Stomach smooth muscle (tissue), 2 donors: Measurements from ENCODE around the gene EPB41L4B.

Experiments
- H3K27ac ChIP-seq: one replicate; pipeline ENCODE4 v1.7.0; 2013; ENCODE audit warnings: mild to moderate bottlenecking, low read length, inconsistent platforms
- H3K27me3 ChIP-seq, 2 donors: one replicate each; pipeline ENCODE4 v1.7.0; 2013; ENCODE audit warnings: low read length in 2 of 2; ENCODE audit not compliant: insufficient read depth in 2 of 2, control insufficient read depth in 1 of 2
- H3K36me3 ChIP-seq, 2 donors: one replicate each; pipeline ENCODE4 v1.7.0; 2013; ENCODE audit warnings: low read length in 2 of 2; ENCODE audit not compliant: control insufficient read depth in 2 of 2, insufficient read depth in 2 of 2
- H3K4me1 ChIP-seq: one replicate; pipeline ENCODE4 v1.7.0; 2013; ENCODE audit warnings: low read length; ENCODE audit not compliant: control insufficient read depth, insufficient read depth
- H3K4me3 ChIP-seq, 2 donors: one replicate each; pipeline ENCODE4 v1.7.0; 2013; ENCODE audit warnings: low read length in 2 of 2
- H3K9ac ChIP-seq, 2 donors: one replicate each; pipeline ENCODE4 v1.7.0; 2013; ENCODE audit warnings: low read length in 2 of 2, mild to moderate bottlenecking in 1 of 2
- H3K9me3 ChIP-seq, 2 donors: one replicate each; pipeline ENCODE4 v1.7.0; 2013; ENCODE audit warnings: low read length in 2 of 2; ENCODE audit not compliant: control insufficient read depth in 2 of 2
- donor health status: healthy.
- donor health status: Pancreatic carcinoma.

EPB41L4B gene

DNA sequence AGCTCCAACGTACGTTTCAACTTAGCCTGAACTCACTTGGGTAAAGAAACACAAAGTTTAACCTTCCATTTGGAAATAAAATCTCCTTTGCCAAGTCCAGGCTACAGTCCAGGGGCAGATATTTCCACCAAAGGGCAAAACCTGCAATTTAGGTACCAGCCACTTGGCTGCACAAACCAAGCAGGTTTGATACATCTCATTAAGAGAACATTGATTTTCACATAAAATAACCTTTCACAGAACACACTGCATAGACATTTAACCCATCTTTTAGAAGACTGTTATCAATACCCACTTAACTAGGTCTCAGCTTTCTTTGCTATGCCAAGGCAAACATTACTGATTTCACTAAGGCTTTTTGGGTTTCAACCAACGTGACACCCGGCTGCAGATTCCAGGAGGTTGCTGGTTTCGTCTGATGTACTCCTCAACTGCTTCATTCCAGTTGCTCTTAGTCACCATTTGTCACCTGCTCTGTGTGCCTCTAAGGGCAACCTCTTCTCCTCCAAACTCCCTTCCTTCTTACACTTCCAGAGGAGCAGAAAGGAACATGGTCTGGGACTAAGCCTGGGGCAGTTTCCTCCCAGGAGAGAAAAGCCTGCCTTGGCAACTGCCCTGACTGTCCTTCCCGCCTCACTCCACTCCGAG, 67.1 kb downstream of the EPB41L4B start:
- no peak overlapping the region for H3K4me3 ChIP-seq
- H3K36me3 ChIP-seq: no peaks in the 10 kb centered on the region
- no peak overlapping the region for H3K9ac ChIP-seq
- H3K27me3 ChIP-seq: no peaks in the 10 kb centered on the region
- H3K9me3 ChIP-seq: no peaks in the 10 kb centered on the region
- no peak overlapping the region for H3K27ac ChIP-seq
- no peaks in the 10 kb centered on the region for H3K4me1 ChIP-seq

DNA sequence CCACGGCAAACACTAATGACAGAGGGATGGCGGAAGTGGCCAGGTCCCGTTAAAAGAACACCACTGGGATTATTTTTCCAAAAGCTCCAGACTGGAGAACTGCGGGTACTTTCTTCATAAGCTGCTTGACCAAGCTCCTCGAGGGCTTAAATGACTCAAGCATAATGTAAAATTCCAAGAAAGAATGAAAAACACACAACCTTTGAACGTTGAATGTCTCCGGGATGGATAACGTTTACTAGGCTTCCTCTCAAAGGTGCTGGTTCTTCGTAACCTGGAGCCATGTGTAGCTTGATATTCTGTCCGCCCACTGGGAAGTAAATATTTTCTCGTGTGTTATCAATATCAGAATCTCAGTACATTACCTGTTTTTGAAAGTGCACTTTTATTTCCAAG, 67.6 kb downstream of the EPB41L4B start:
- Histone ChIP-seq H3K27me3 (no peaks in the 10 kb centered on the region), H3K9ac (no peak overlapping the region), H3K27ac (no peak overlapping the region)

DNA sequence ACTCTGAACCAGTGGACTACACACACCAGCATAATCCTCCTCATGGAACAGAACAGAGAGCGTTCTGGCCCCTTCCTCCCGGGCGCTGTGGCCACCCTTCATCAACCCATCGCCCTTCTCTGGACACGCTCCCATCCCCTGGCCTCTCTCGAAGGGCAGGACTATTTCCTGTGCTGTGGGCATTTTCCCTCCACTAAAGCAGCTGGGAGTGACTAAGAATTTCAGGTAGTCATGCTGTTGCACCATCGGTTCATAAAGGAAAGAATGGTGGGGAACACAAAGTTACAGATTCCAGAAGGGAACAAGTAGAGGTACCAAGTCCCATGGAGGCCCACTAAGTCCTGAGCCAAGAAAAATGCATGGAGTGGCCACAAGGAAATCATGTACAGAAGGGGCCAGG, 68.6 kb downstream of the EPB41L4B start:
- H3K9me3 ChIP-seq: no peaks in the 10 kb centered on the region
- H3K27ac ChIP-seq: no peak overlapping the region
- H3K27me3 ChIP-seq: no peaks in the 10 kb centered on the region
- no peak overlapping the region for H3K4me3 ChIP-seq
- no peaks in the 10 kb centered on the region for H3K36me3 ChIP-seq
- H3K4me1 ChIP-seq: no peaks in the 10 kb centered on the region
- no peak overlapping the region for H3K9ac ChIP-seq

More for the DNA sequence above, 67.6 kb downstream of the EPB41L4B start:
- no peak overlapping the region for H3K4me3 ChIP-seq
- no peaks in the 10 kb centered on the region for H3K4me1 ChIP-seq
- H3K36me3 ChIP-seq: no peaks in the 10 kb centered on the region
- H3K9me3 ChIP-seq: no peaks in the 10 kb centered on the region

DNA sequence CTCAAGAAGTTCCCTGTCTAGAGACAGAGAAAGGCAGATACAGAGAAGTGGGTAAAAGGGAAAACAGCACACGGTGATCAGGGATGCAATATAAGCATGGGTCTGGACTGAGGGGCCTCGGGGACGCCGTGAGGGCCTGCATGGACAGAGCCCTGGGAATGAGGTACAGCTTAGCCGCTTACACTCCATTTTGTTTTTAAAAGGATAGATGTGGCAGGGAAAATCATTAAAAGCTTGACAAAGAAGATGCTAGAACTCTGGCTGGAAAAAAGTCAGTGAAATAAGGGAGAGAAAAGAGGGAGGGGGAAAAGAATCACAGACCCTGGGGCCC, 69.1 kb downstream of the EPB41L4B start:
- H3K9me3 ChIP-seq: no peaks in the 10 kb centered on the region
- no peaks in the 10 kb centered on the region for H3K27me3 ChIP-seq
- no peak overlapping the region for H3K9ac ChIP-seq
- H3K4me3 ChIP-seq: no peak overlapping the region
- H3K27ac ChIP-seq: no peak overlapping the region
- no peaks in the 10 kb centered on the region for H3K4me1 ChIP-seq
- H3K36me3 ChIP-seq: no peaks in the 10 kb centered on the region

DNA sequence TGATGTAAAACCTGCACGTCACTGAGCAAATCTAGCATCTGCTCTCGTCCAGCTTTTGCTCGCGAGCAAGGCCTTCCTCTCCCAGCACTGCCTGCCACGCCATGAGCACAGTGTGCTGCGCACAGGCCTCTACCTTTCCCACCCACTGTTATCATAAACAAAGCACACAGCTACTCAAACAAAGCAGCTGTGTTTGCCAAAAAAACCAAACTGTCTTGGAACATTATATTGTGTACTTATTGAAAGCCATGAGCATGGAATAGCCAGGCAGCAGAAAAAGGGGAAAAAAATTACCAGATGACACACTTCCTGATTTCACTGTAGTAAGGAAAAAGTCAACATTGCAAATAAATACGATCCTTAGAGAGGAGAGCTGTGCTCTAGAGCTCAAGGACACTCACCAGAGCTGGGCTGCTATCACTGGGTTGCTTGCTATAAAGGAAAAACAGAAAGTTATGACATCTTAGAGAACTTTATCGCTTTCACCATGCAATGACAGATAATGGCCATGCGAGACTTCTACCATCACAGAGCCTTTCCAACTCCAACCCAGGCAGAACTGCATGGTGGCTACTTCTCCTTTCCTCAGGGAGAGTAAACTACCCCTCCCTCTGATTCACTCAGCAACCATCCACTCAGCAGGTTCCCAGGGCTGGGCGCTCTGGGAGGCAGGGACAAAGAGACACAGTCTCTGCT, 69.6 kb downstream of the EPB41L4B start:
- H3K4me1 ChIP-seq: no peaks in the 10 kb centered on the region
- H3K9me3 ChIP-seq: no peaks in the 10 kb centered on the region
- no peak overlapping the region for H3K4me3 ChIP-seq
- no peaks in the 10 kb centered on the region for H3K27me3 ChIP-seq
- H3K9ac ChIP-seq: no peak overlapping the region
- no peaks in the 10 kb centered on the region for H3K36me3 ChIP-seq
- H3K27ac ChIP-seq: no peak overlapping the region

DNA sequence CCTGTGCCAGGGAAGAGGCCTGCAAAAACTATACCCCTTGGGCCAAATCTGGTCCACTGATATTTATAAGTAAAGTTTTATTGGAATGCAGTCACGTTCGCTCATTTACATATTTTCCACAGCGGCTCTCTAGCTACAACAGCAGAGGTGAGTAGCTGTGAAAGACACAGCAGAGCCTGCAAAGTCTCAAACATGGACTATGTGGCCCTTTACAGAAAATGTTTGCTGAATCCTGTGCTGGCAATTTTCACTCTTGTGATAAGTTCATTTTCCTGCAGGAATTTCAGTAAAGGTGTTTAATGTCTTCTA, 70.1 kb downstream of the EPB41L4B start:
- H3K9me3 ChIP-seq: no peaks in the 10 kb centered on the region
- no peaks in the 10 kb centered on the region for H3K4me1 ChIP-seq

DNA sequence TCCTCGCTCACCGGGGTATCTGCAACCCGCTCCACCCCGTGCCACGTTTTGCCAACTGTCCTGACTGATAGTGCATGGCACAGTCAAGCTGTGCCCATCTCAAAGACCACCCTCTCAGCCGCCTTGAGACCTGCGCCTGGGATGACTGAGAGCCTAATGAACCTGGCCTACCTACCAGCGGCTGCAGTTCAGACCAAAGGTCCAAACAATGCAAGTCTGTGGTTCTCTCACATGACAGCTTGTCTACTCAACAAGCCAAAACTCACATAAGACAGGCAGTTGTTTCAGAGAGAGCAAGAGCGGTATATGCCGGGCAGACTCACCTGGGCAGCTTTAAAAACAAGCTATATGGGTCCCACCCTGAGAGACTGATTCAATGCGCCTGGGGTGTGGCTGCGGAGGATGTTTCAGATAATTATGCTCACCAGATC, 70.5 kb downstream of the EPB41L4B start:
- no peak overlapping the region for H3K9ac ChIP-seq
- no peak overlapping the region for H3K27ac ChIP-seq

More for the DNA sequence above, 70.1 kb downstream of the EPB41L4B start:
- Histone ChIP-seq H3K27ac (no peak overlapping the region), H3K27me3 (no peaks in the 10 kb centered on the region), H3K4me3 (no peak overlapping the region), H3K9ac (no peak overlapping the region), H3K36me3 (no peaks in the 10 kb centered on the region)

DNA sequence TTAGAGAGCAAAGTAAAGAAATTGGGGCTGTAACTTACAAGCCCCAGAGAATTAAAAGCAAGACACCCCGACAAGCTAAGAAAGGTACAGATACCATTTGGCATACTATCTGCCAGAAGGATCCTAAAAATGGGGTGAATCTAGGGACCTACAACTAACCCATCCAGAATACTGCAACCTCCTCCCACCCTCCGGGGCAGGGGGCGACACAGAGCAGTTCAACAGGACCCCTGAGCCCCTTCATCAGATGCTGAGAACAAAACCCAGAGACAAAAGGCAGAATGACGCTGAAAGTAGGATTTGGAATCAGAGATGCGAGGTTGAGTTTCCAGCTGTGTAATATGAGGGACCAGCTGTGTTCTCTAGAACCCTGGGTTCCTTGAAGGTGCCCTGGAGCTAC, 71.2 kb downstream of the EPB41L4B start:
- H3K27me3 ChIP-seq: no peaks in the 10 kb centered on the region
- no peaks in the 10 kb centered on the region for H3K9me3 ChIP-seq
- no peaks in the 10 kb centered on the region for H3K4me1 ChIP-seq
- H3K4me3 ChIP-seq: no peak overlapping the region
- no peak overlapping the region for H3K27ac ChIP-seq
- H3K9ac ChIP-seq: no peak overlapping the region
- H3K36me3 ChIP-seq: no peaks in the 10 kb centered on the region

More for the DNA sequence above, 70.5 kb downstream of the EPB41L4B start:
- H3K4me3 ChIP-seq: no peak overlapping the region
- H3K4me1 ChIP-seq: no peaks in the 10 kb centered on the region
- H3K27me3 ChIP-seq: no peaks in the 10 kb centered on the region
- no peaks in the 10 kb centered on the region for H3K36me3 ChIP-seq
- no peaks in the 10 kb centered on the region for H3K9me3 ChIP-seq

DNA sequence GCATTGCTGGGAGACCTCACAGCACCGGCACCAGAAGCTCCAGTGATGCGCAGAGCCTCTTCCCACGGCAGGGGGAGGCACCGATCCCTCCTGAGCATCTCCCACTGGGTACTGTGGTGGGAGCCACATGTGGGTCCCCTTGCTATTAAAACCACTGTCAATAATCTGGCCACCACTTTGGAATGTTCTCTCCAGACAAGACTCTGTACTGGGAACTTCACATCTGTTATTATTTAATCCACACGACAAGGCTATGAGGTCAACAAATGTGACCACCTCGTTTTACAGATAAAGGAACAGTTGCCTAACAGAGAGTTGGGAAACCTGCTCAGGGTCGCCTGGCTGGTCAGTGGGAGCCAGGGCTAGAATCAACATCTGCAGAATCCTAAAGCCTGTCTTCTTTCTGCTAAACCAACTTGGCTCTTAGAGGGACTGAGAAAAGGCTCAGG, 72.7 kb downstream of the EPB41L4B start:
- Histone ChIP-seq H3K4me3 (no peak overlapping the region), H3K27ac (no peak overlapping the region), H3K27me3 (no peaks in the 10 kb centered on the region), H3K9ac (no peak overlapping the region), H3K36me3 (no peaks in the 10 kb centered on the region), H3K9me3 (no peaks in the 10 kb centered on the region), H3K4me1 (no peaks in the 10 kb centered on the region)

DNA sequence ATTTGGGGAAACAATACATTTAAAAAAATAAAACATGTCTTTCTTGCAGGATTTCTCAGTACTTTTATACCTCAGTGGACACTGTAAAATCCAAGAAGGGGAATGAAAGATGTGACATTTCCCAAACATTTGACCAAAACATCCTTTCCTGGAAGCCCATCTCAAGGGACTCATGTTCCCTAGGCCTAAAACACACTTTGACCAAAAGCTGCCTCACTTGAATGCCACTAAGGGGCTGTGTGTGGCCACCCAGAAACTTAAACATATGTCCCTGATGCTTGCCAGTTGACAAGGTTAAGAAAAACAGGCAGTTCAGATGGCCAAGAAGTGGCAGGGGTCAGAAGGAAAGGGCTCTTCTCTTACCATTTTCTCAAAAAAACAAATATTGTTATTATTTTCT, 73.6 kb downstream of the EPB41L4B start:
- Histone ChIP-seq H3K27me3 (no peaks in the 10 kb centered on the region), H3K4me1 (no peaks in the 10 kb centered on the region), H3K4me3 (no peak overlapping the region), H3K9ac (no peak overlapping the region), H3K27ac (no peak overlapping the region), H3K9me3 (no peaks in the 10 kb centered on the region), H3K36me3 (no peaks in the 10 kb centered on the region)

DNA sequence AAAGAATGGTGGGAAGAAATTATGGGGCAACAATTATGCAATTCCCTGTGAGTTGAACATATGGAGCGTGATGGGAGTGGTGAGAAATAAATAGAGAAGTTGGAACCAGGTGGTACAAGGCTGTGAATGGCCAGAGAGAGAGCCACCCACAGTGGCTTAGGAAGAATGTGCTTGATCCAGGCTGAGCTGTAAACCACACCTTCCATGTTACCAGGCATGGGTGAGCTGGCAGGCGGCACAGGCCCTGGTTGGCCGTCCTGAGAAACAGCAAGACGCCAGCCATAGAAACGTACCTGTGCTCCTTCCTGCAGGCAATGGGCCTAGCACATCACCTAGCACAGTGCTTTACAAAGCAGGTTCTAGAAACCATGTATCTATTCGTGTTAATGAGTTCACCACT, 74.3 kb downstream of the EPB41L4B start:
- H3K9ac ChIP-seq: no peak overlapping the region
- H3K9me3 ChIP-seq: no peaks in the 10 kb centered on the region
- no peaks in the 10 kb centered on the region for H3K27me3 ChIP-seq
- no peaks in the 10 kb centered on the region for H3K36me3 ChIP-seq
- peaks cover 3% of the 10 kb centered on the region for H3K4me1 ChIP-seq
- H3K27ac ChIP-seq: no peak overlapping the region
- H3K4me3 ChIP-seq: no peak overlapping the region
